Neural cell (in vitro differentiated cells): Measurements from ENCODE around the gene KCNK17. TPM values are rescaled to one million over a fixed set of nuclear protein-coding genes. Genes with fewer than 3 reads are reported as not detected.

Source experiments
- H2AFZ ChIP-seq: fragments of 200-600, 300-800 bp; sonication (generic), shearing (Covaris generic); 2 replicates; pipeline ENCODE4 v1.6.0; 2014; ENCODE audit warnings: low read depth, mild to moderate bottlenecking, antibody characterized with exemption, low read length, moderate library complexity
- H3F3A ChIP-seq: fragments of 200-600 bp; shearing (Covaris generic); 2 replicates; pipeline ENCODE4 v1.6.1; 2016; ENCODE audit warnings: mild to moderate bottlenecking, moderate library complexity, mixed read lengths, antibody characterized with exemption, low read length; ENCODE audit not compliant: insufficient read depth, poor library complexity, severe bottlenecking
- H3K27ac ChIP-seq: fragments of 200-600, 300-800 bp; sonication (generic), shearing (Covaris generic); 2 replicates; pipeline ENCODE4 v1.5.1; 2014; ENCODE audit warnings: mild to moderate bottlenecking, low read length, moderate library complexity
- H3K27me3 ChIP-seq: fragments of 300-800, 200-600 bp; sonication (generic), shearing (Covaris generic); 2 replicates; pipeline ENCODE4 v1.6.0; 2014; ENCODE audit warnings: mild to moderate bottlenecking, low read depth, low read length, moderate library complexity; ENCODE audit not compliant: insufficient read depth
- H3K36me3 ChIP-seq: fragments of 300-800, 200-600 bp; sonication (generic), shearing (Covaris generic); 2 replicates; pipeline ENCODE4 v1.5.1; 2014; ENCODE audit warnings: mild to moderate bottlenecking, antibody characterized with exemption, low read length, moderate library complexity; ENCODE audit not compliant: insufficient read depth
- H3K4me2 ChIP-seq: fragments of 300-800, 200-600 bp; sonication (generic), shearing (Covaris generic); 2 replicates; pipeline ENCODE4 v1.6.0; 2014; ENCODE audit warnings: mild to moderate bottlenecking, low read length
- H3K4me3 ChIP-seq: fragments of 300-800, 200-600 bp; sonication (generic), shearing (Covaris generic); 2 replicates; pipeline ENCODE4 v1.5.1; 2014; ENCODE audit warnings: mild to moderate bottlenecking, low read length, moderate library complexity
- H3K79me2 ChIP-seq: fragments of 200-600 bp; shearing (Covaris generic); replicated peaks from 2 replicates; pipeline ENCODE4 v1.6.0; 2014; ENCODE audit warnings: mild to moderate bottlenecking, low read length, moderate library complexity; ENCODE audit not compliant: insufficient read depth
- H3K9ac ChIP-seq: fragments of 300-800, 200-600 bp; sonication (generic), shearing (Covaris generic); 2 replicates; pipeline ENCODE4 v1.6.1; 2016; ENCODE audit warnings: mild to moderate bottlenecking, low read length, mixed read lengths
- H3K9me2 ChIP-seq: fragments of 200-600 bp; shearing (Covaris generic); 2 replicates; pipeline ENCODE4 v1.6.1; 2016; ENCODE audit warnings: mild to moderate bottlenecking, low read length, mixed read lengths; ENCODE audit not compliant: insufficient read depth
- H3K9me3 ChIP-seq: fragments of 200-600, 300-800 bp; sonication (generic), shearing (Covaris generic); 2 replicates; pipeline ENCODE4 v1.6.1; 2016; ENCODE audit warnings: mild to moderate bottlenecking, mixed run types, low read length, moderate library complexity, mixed read lengths
- H4K20me1 ChIP-seq: fragments of 200-600 bp; shearing (Covaris generic); 2 replicates; pipeline ENCODE4 v1.6.1; 2016; ENCODE audit warnings: mild to moderate bottlenecking, mixed run types; ENCODE audit not compliant: insufficient read depth
- CTCF ChIP-seq: fragments of 450-650 bp; IDR thresholded peaks from 2 replicates; pipeline ENCODE4 v1.5.1; 2014; ENCODE audit warnings: antibody characterized with exemption, mild to moderate bottlenecking, moderate library complexity; ENCODE audit not compliant: poor library complexity, severe bottlenecking
- EP300 ChIP-seq: fragments of 450-650 bp; conservative IDR thresholded peaks from 2 replicates; pipeline ENCODE4 v1.6.1; 2014; ENCODE audit warnings: antibody characterized with exemption, mild to moderate bottlenecking, moderate library complexity; ENCODE audit not compliant: poor library complexity, severe bottlenecking
- EZH2 ChIP-seq: fragments of 200-600, 300-800 bp; shearing (Covaris generic), sonication (generic); IDR thresholded peaks from 2 replicates; pipeline ENCODE4 v1.6.1; 2014; ENCODE audit warnings: antibody characterized with exemption, low read length, borderline replicate concordance, mild to moderate bottlenecking; ENCODE audit not compliant: insufficient read depth, poor library complexity, severe bottlenecking
- MXI1 ChIP-seq: fragments of 450-650 bp; conservative IDR thresholded peaks from 2 replicates; pipeline ENCODE4 v1.6.1; 2014; ENCODE audit warnings: antibody characterized with exemption, mild to moderate bottlenecking; ENCODE audit not compliant: poor library complexity, severe bottlenecking
- POLR2AphosphoS5 ChIP-seq: IDR thresholded peaks from 2 replicates; pipeline ENCODE4 v1.6.1; 2012
- RAD21 ChIP-seq: fragments of 450-650 bp; conservative IDR thresholded peaks from 2 replicates; pipeline ENCODE4 v1.6.1; 2014; ENCODE audit warnings: antibody characterized with exemption, mild to moderate bottlenecking, moderate library complexity
- REST ChIP-seq: IDR thresholded peaks from 2 replicates; pipeline ENCODE4 v1.6.1; 2012; ENCODE audit warnings: borderline replicate concordance
- SMC3 ChIP-seq: fragments of 450-650 bp; conservative IDR thresholded peaks from 2 replicates; pipeline ENCODE4 v1.6.1; 2014; ENCODE audit warnings: antibody characterized with exemption, mild to moderate bottlenecking, moderate library complexity; ENCODE audit not compliant: poor library complexity
- TAF1 ChIP-seq: IDR thresholded peaks from 2 replicates; pipeline ENCODE4 v1.6.1; 2012; ENCODE audit warnings: low read depth
- polyA plus RNA-seq: library from polyadenylated mRNA; depleted of rRNA; stranded (reverse); fragments of >200 nt; gene quantifications from 2 replicates; pipeline ENCODE4 v1.2.3, GENCODE V29; 2014

Gene KCNK17
- polyA plus RNA-seq, 1 donor from 2014 or later = 0.67 TPM

- Histone ChIP-seq H3K27me3 (peaks cover 39% of the 10 kb centered on the region), H3F3A (no peaks in the 10 kb centered on the region), H3K9ac (no peak overlapping the region), H3K9me2 (no peaks in the 10 kb centered on the region), H3K4me2 (no peak overlapping the region), H3K27ac (no peak overlapping the region), H3K4me3 (no peak overlapping the region), H3K79me2 (no peaks in the 10 kb centered on the region), H3K36me3 (no peaks in the 10 kb centered on the region), H4K20me1 (no peaks in the 10 kb centered on the region), H3K9me3 (no peaks in the 10 kb centered on the region), H2AFZ (no peak overlapping the region)
- TF ChIP-seq REST = no peak
- no peak for TF ChIP-seq TAF1
- peak; percentile 85 for TF ChIP-seq CTCF
- TF ChIP-seq EP300 = no peak
- no peak for TF ChIP-seq MXI1
- TF ChIP-seq RAD21 = peak; percentile 92
- no peak for TF ChIP-seq POLR2AphosphoS5
- TF ChIP-seq SMC3 = peak; percentile 95
- no peak for TF ChIP-seq EZH2
Measured at GRCh38 chr6:39309942-39310531, 4.2 kb downstream of the KCNK17 start.

GRCh38 chr6:39307462-39307861 is 6.8 kb downstream of the KCNK17 start:
- no peaks in the 10 kb centered on the region for H3K9me3 ChIP-seq
- no peaks in the 10 kb centered on the region for H4K20me1 ChIP-seq
- H3K4me3 ChIP-seq = no peak overlapping the region
- no peak overlapping the region for H3K9ac ChIP-seq
- no peak for TF ChIP-seq REST
- TF ChIP-seq EZH2 = no peak
- no peak for TF ChIP-seq EP300
- TF ChIP-seq POLR2AphosphoS5 = no peak
- TF ChIP-seq MXI1 = no peak
- TF ChIP-seq SMC3 = no peak
- no peak for TF ChIP-seq RAD21
- no peak for TF ChIP-seq TAF1
- no peak for TF ChIP-seq CTCF
- no peaks in the 10 kb centered on the region for H3K9me2 ChIP-seq
- no peaks in the 10 kb centered on the region for H3K79me2 ChIP-seq
- H2AFZ ChIP-seq = no peak overlapping the region
- H3K27me3 ChIP-seq = peaks cover 14% of the 10 kb centered on the region
- H3K36me3 ChIP-seq = no peaks in the 10 kb centered on the region
- H3K27ac ChIP-seq = no peak overlapping the region
- H3F3A ChIP-seq = no peaks in the 10 kb centered on the region
- no peak overlapping the region for H3K4me2 ChIP-seq
